Measurements from ENCODE around the gene C16orf96.

GRCh38 chr16:4594433-4595410, 38.6 kb downstream of the C16orf96 start:
- TF ChIP-seq CTCF (IDR thresholded peaks at IDR 0.05) (no peak), POLR2A (IDR thresholded peaks at IDR 0.05) (no peak)
